ENCODE data around the gene CIRBP. TPM values are rescaled to one million over a fixed set of nuclear protein-coding genes. Genes with fewer than 3 reads are reported as not detected.

The CIRBP gene
- total and polyA plus RNA-seq, 2 of the 13 experiments (the other 11 are each of a cell fraction or from before 2014, with no cell fraction given) = 133 to 140 TPM

DNA sequence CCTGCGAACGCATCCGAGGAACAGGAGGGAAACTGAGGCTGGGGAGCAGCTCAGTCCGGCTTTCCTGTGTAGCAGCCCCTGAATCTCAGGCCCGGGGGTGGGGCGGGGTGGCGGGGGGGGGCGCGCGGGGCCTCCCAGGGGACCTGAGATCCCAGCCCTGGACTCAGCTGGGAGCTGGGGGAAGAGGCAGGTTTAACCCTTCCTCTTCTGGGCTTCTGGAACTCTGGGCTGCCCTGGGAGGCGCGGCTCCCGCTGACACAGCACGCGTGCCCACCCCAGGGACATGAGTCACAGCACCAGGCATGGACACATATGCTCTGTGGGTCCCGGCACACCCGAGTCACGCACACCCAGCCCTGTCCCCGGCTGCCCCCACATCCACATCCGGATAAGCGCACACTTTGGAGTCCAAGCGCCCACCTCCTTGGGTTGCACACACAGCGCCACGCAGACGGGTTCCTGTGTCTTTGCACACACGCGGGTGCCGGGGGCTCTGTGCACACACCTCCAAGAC lies 3.5 kb upstream of the CIRBP start (continued):
- TF ChIP-seq, protein P1, sequence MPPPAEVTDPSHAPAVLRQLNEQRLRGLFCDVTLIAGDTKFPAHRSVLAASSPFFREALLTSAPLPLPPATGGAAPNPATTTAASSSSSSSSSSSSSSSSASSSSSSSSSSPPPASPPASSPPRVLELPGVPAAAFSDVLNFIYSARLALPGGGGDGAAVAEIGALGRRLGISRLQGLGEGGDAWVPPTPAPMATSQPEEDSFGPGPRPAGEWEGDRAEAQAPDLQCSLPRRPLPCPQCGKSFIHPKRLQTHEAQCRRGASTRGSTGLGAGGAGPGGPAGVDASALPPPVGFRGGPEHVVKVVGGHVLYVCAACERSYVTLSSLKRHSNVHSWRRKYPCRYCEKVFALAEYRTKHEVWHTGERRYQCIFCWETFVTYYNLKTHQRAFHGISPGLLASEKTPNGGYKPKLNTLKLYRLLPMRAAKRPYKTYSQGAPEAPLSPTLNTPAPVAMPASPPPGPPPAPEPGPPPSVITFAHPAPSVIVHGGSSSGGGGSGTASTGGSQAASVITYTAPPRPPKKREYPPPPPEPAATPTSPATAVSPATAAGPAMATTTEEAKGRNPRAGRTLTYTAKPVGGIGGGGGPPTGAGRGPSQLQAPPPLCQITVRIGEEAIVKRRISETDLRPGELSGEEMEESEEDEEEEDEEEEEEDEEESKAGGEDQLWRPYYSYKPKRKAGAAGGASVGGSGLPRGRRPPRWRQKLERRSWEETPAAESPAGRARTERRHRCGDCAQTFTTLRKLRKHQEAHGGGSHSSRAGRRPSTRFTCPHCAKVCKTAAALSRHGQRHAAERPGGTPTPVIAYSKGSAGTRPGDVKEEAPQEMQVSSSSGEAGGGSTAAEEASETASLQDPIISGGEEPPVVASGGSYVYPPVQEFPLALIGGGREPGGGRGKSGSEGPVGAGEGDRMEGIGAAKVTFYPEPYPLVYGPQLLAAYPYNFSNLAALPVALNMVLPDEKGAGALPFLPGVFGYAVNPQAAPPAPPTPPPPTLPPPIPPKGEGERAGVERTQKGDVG (CRISPR knock-in tag; IDR thresholded peaks at IDR 0.05; ENCODE audit: borderline replicate concordance) = no peak
- TF ChIP-seq SIN3A (IDR thresholded peaks at IDR 0.05; ENCODE audit: borderline replicate concordance, low read depth, low read length) (0 out of 2 replicates have a peak, but pooled peaks have one; percentile 54), ZHX2 (IDR thresholded peaks at IDR 0.05; ENCODE audit: low read depth) (no peak), ZHX2 (CRISPR knock-in tag; IDR thresholded peaks at IDR 0.05; ENCODE audit: borderline replicate concordance) (no peak), THYN1 (CRISPR knock-in tag; IDR thresholded peaks at IDR 0.05; ENCODE audit: borderline replicate concordance, low read depth) (no peak), MIER2 (CRISPR knock-in tag; IDR thresholded peaks at IDR 0.05) (no peak), HOXA3 (CRISPR knock-in tag; IDR thresholded peaks at IDR 0.05) (no peak), ZNF557 (CRISPR knock-in tag; IDR thresholded peaks at IDR 0.05) (no peak), ZNF589 (CRISPR knock-in tag; conservative IDR thresholded peaks at IDR 0.05) (no peak), ZMYM2 (CRISPR knock-in tag; IDR thresholded peaks at IDR 0.05) (no peak), ZNF83 (CRISPR knock-in tag; IDR thresholded peaks at IDR 0.05; ENCODE audit: borderline replicate concordance) (no peak)
- TF ChIP-seq, protein P2, sequence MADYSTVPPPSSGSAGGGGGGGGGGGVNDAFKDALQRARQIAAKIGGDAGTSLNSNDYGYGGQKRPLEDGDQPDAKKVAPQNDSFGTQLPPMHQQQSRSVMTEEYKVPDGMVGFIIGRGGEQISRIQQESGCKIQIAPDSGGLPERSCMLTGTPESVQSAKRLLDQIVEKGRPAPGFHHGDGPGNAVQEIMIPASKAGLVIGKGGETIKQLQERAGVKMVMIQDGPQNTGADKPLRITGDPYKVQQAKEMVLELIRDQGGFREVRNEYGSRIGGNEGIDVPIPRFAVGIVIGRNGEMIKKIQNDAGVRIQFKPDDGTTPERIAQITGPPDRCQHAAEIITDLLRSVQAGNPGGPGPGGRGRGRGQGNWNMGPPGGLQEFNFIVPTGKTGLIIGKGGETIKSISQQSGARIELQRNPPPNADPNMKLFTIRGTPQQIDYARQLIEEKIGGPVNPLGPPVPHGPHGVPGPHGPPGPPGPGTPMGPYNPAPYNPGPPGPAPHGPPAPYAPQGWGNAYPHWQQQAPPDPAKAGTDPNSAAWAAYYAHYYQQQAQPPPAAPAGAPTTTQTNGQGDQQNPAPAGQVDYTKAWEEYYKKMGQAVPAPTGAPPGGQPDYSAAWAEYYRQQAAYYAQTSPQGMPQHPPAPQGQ (CRISPR knock-in tag; IDR thresholded peaks at IDR 0.05; ENCODE audit: borderline replicate concordance) = no peak; the same call in 1 of the 2 replicates
- TF ChIP-seq, protein P3, sequence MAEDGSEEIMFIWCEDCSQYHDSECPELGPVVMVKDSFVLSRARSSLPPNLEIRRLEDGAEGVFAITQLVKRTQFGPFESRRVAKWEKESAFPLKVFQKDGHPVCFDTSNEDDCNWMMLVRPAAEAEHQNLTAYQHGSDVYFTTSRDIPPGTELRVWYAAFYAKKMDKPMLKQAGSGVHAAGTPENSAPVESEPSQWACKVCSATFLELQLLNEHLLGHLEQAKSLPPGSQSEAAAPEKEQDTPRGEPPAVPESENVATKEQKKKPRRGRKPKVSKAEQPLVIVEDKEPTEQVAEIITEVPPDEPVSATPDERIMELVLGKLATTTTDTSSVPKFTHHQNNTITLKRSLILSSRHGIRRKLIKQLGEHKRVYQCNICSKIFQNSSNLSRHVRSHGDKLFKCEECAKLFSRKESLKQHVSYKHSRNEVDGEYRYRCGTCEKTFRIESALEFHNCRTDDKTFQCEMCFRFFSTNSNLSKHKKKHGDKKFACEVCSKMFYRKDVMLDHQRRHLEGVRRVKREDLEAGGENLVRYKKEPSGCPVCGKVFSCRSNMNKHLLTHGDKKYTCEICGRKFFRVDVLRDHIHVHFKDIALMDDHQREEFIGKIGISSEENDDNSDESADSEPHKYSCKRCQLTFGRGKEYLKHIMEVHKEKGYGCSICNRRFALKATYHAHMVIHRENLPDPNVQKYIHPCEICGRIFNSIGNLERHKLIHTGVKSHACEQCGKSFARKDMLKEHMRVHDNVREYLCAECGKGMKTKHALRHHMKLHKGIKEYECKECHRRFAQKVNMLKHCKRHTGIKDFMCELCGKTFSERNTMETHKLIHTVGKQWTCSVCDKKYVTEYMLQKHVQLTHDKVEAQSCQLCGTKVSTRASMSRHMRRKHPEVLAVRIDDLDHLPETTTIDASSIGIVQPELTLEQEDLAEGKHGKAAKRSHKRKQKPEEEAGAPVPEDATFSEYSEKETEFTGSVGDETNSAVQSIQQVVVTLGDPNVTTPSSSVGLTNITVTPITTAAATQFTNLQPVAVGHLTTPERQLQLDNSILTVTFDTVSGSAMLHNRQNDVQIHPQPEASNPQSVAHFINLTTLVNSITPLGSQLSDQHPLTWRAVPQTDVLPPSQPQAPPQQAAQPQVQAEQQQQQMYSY (CRISPR knock-in tag; IDR thresholded peaks at IDR 0.05) = no peak

Data from HepG2 (cell line).